Activated B cell treated with CpG ODN at 0.5 μM for 24 hours (primary cell): ENCODE data around the gene NETO2. TPM values are rescaled to one million over a fixed set of nuclear protein-coding genes. Genes with fewer than 3 reads are reported as not detected.

Experiments
- ATAC-seq: fragments of 200-7000 bp; cut with Tn5 transposase; one replicate; pipeline ENCODE4 v1.10.0; 2021; ENCODE audit warnings: low read depth, mild to moderate bottlenecking, moderate library complexity
- CTCF ChIA-PET: fragments of 350-600 bp; sonication (Branson Sonifier 250); formaldehyde crosslinking; loops from one replicate; lab custom pipeline; 2021; ENCODE audit warnings: antibody characterized with exemption; lab: Charles Lee
- POLR2A ChIA-PET: fragments of 350-600 bp; sonication (Branson Sonifier 250); formaldehyde crosslinking; loops from one replicate; lab custom pipeline; 2021; ENCODE audit warnings: antibody characterized with exemption; lab: Charles Lee
- DNase-seq: peaks from one replicate; pipeline ENCODE4 v3.0.0; 2022
- H3K27ac Mint-ChIP-seq: one replicate; pipeline ENCODE4 v1.8.0; 2020; ENCODE audit warnings: mixed read lengths
- H3K27me3 Mint-ChIP-seq: one replicate; pipeline ENCODE4 v1.8.0; 2021; ENCODE audit warnings: mixed read lengths
- H3K36me3 Mint-ChIP-seq: one replicate; pipeline ENCODE4 v1.8.0; 2021; ENCODE audit warnings: low read depth, mixed read lengths
- H3K4me1 Mint-ChIP-seq: one replicate; pipeline ENCODE4 v1.8.0; 2021; ENCODE audit warnings: mixed read lengths
- H3K4me3 Mint-ChIP-seq: one replicate; pipeline ENCODE4 v1.8.0; 2020; ENCODE audit warnings: mild to moderate bottlenecking, mixed read lengths
- H3K9me3 Mint-ChIP-seq: one replicate; pipeline ENCODE4 v1.8.0; 2020; ENCODE audit warnings: mixed read lengths
- intact Hi-C: fragments of 100-400 bp; cut with micrococcal nuclease; formaldehyde crosslinking; loops from one replicate; pipeline ENCODE4 v1.15.1; 2024
- total RNA-seq: library from RNA; stranded (reverse); gene quantifications from 2 replicates; pipeline ENCODE4 v1.2.3, GENCODE V29; 2022
- TF ChIP-seq, protein P1 (sequence below): fragments of 200-600 bp; IDR thresholded peaks from one replicate; pipeline ENCODE4 v1.8.0; 2022; ENCODE audit warnings: antibody characterized with exemption, mild to moderate bottlenecking

The NETO2 gene
- total RNA-seq, 1 donor from 2014 or later, result 8.8 TPM

DNA sequence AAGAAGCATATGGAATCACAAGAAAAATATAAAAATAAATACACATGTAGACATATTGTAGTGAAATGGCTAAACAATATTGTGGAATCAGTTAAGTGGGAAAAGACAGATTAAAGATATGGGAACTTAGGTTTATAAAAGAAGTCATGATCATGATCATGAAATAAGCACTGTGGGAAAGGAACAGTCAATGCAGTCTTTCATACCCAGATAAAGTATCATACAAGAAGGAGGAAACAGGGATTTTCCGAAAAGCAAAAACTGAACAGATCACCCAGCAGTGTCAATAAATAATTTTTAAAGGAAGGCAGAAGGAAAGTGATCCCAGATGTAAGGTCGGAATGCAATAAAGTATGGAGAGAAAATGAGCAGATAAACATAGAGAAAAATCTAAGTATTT is 71.6 kb downstream of the NETO2 start:
- H3K4me3 Mint-ChIP-seq, result no peak overlapping the region
- H3K27ac Mint-ChIP-seq, result no peak overlapping the region
- DNase-seq (no peak), ATAC-seq (no peak)
- H3K4me1 Mint-ChIP-seq, result peaks cover 4% of the 10 kb centered on the region
- H3K27me3 Mint-ChIP-seq, result no peaks in the 10 kb centered on the region
- TF ChIP-seq, protein P1, sequence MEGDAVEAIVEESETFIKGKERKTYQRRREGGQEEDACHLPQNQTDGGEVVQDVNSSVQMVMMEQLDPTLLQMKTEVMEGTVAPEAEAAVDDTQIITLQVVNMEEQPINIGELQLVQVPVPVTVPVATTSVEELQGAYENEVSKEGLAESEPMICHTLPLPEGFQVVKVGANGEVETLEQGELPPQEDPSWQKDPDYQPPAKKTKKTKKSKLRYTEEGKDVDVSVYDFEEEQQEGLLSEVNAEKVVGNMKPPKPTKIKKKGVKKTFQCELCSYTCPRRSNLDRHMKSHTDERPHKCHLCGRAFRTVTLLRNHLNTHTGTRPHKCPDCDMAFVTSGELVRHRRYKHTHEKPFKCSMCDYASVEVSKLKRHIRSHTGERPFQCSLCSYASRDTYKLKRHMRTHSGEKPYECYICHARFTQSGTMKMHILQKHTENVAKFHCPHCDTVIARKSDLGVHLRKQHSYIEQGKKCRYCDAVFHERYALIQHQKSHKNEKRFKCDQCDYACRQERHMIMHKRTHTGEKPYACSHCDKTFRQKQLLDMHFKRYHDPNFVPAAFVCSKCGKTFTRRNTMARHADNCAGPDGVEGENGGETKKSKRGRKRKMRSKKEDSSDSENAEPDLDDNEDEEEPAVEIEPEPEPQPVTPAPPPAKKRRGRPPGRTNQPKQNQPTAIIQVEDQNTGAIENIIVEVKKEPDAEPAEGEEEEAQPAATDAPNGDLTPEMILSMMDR, result no peak
- POLR2A ChIA-PET, result no interaction called here
- peaks cover 4% of the 10 kb centered on the region for H3K9me3 Mint-ChIP-seq
- intact Hi-C loops, result no loop called here
- CTCF ChIA-PET, result no interaction called here
- no peaks in the 10 kb centered on the region for H3K36me3 Mint-ChIP-seq

DNA sequence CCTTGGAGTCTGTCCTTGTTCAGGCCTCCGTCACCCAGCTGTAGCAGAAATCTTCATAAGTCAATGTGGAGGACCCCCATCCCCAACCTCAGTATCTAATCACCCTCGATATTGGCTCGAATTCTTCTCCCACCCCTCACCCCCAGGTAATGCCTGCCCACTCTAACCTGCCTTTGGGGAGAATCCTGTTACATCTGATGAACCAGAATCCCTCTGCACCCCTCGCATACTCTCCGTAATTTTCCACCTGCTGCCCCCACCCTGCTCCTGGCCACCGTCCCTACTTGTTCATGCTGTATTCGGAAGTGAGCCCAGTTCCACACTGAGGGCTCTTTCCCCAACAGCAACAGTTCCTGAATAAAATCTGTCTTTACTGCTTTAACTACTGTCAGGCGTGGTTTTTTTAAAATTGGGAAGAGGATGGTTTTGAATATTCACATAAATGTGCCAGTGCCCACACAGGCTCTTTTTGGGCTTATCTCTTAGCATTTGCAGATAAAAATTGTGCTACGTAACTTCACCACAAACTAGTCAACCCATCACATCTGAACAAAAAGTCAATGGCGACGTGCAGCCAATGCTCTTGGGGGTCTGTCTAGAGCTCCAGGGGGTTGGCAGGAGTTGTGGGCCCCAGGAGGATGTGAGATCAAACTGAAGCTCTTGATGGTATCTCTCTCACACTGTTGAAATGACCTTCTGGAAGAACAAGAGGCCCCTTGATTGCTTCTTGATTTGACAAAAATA is 73.7 kb downstream of the NETO2 start:
- DNase-seq (no peak), ATAC-seq (no peak)
- intact Hi-C loops, result no loop called here
- ChIA-PET CTCF (no interaction called here), POLR2A (no interaction called here)
- Mint-ChIP-seq H3K4me1 (peaks cover 4% of the 10 kb centered on the region), H3K27ac (no peak overlapping the region), H3K9me3 (peaks cover 4% of the 10 kb centered on the region), H3K27me3 (no peaks in the 10 kb centered on the region), H3K36me3 (no peaks in the 10 kb centered on the region), H3K4me3 (no peak overlapping the region)
- TF ChIP-seq, protein P1, result no peak

DNA sequence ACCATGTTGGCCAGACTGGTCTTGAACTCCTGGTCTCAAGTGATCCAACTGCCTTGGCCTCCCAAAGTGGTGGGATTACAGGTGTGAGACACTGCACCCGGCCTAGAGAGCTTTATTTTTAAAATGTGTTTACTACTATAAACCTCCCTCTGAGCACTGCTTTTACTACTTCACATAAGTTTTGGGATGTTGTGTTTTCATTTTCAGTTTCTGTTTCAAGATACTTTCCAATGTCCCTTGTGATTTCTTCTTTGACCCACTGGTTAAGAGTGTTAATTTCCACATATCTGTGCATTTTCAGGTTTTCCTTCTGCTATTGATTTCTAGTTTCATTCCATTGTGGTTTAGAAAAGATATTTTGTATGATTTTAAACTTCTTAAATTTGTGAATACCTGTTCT is 74.4 kb downstream of the NETO2 start:
- Mint-ChIP-seq H3K9me3 (peaks cover 4% of the 10 kb centered on the region), H3K27me3 (no peaks in the 10 kb centered on the region), H3K4me3 (no peak overlapping the region), H3K27ac (no peak overlapping the region), H3K4me1 (peaks cover 4% of the 10 kb centered on the region), H3K36me3 (no peaks in the 10 kb centered on the region)
- ATAC-seq (no peak), DNase-seq (no peak)
- TF ChIP-seq, protein P1, result no peak
- ChIA-PET CTCF (interaction anchor here (0.8 kb wide), 1 partner anchor 31 kb away, joined by 3 read pairs; no protein-coding TSS in a partner anchor), POLR2A (no interaction called here)
- intact Hi-C loops, result no loop called here

DNA sequence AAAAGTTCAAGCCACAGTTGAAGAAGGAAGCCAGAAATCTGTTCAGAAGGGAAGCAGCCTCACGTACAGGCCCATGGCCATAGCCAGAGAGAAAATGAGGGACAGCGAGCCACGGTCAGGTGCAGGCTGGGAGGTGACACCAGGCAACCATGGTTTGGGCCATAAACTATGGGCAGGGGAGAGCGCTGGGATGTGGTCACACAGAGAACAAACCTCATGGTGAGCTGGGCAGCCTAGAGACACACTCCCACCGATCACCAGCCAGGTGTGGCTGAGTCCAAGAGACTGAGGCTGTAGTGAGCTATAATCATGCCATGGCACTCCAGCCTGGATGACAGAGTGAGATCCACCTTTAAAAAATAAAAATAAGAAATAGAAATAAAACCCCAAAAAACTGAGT is 76.5 kb downstream of the NETO2 start:
- H3K9me3 Mint-ChIP-seq, result peaks cover 3% of the 10 kb centered on the region
- POLR2A ChIA-PET, result no interaction called here
- DNase-seq, result no peak
- no peaks in the 10 kb centered on the region for H3K27me3 Mint-ChIP-seq
- no peak overlapping the region for H3K27ac Mint-ChIP-seq
- CTCF ChIA-PET, result no interaction called here
- H3K4me1 Mint-ChIP-seq, result peaks cover 4% of the 10 kb centered on the region
- H3K4me3 Mint-ChIP-seq, result no peak overlapping the region
- H3K36me3 Mint-ChIP-seq, result no peaks in the 10 kb centered on the region
- TF ChIP-seq, protein P1, result no peak
- intact Hi-C loops, result no loop called here
- ATAC-seq, result no peak

DNA sequence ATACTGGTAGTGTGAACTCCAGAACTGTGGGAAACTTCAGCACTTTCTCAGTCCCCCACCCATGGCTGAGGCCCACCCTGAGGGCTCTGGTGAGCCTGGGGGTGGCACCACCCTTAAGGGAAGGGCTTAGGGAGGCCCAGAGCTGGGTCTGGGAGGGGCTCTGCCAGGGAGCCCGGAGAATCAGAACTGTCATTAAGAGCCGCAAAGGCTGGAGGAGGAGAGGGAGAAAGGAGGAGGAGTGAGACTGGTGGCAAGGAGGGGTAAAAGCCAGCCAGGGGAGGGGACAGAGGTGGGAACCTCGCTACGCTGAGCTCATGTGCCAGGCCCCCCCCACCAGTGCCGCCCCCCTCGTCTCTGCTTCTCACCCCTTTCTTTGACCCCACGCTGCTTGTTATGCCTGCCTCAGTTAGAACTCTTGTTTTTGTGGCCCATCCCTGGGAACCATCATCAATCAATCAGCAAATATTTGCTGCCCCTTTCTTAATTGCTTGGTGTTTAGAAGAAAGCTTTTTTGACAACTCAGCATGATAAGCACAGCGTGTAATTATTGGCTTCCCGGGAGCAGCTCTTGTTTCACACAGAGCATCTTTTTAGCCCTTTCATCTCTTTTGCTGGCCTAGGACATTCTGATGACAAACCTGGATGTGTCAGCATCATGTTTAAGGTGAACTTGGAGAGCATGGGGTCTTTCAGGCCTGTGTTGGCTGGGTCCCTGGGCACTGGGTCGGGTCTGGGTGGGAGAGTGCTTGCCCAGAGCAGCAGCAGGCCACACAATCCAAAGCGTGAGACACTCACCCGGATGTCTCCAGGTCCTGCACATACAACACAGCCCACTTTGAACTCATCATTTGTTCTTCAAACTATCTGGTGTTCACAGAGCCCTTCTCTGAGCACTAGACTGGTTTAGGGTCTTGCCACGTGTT is 77.7 kb downstream of the NETO2 start:
- no peak for DNase-seq
- Mint-ChIP-seq H3K9me3 (no peaks in the 10 kb centered on the region), H3K4me1 (peaks cover 4% of the 10 kb centered on the region), H3K27ac (no peak overlapping the region), H3K27me3 (no peaks in the 10 kb centered on the region), H3K4me3 (no peak overlapping the region), H3K36me3 (no peaks in the 10 kb centered on the region)
- CTCF ChIA-PET, result no interaction called here
- intact Hi-C loops, result no loop called here
- TF ChIP-seq, protein P1, result no peak
- POLR2A ChIA-PET, result no interaction called here
- ATAC-seq, result no peak
